Muscle of leg (tissue), 11 donors: ENCODE measurements around the gene HSPA12B. TPM values are rescaled to one million over a fixed set of nuclear protein-coding genes. Genes with fewer than 3 reads are reported as not detected.
A peak's percentile ranks its signal among the peaks of the same experiment; 100 is the strongest.

Experiments used
- DNase-seq: peaks from one replicate; pipeline ENCODE4 v3.0.0; 2013
- H3K27ac ChIP-seq: one replicate; pipeline ENCODE4 v1.5.1; 2013; ENCODE audit warnings: mild to moderate bottlenecking, low read length, control low read depth
- H3K27me3 ChIP-seq: one replicate; pipeline ENCODE4 v1.6.1; 2013; ENCODE audit warnings: low read length; ENCODE audit not compliant: control insufficient read depth, insufficient read depth
- H3K36me3 ChIP-seq: one replicate; pipeline ENCODE4 v1.6.1; 2013; ENCODE audit warnings: low read length; ENCODE audit not compliant: control insufficient read depth, insufficient read depth
- H3K4me1 ChIP-seq: one replicate; pipeline ENCODE4 v1.6.1; 2013; ENCODE audit warnings: low read length; ENCODE audit not compliant: control insufficient read depth, insufficient read depth
- H3K4me3 ChIP-seq: one replicate; pipeline ENCODE4 v1.5.1; 2013; ENCODE audit warnings: low read length, control low read depth
- H3K9me3 ChIP-seq: replicated peaks from 2 replicates; pipeline ENCODE4 v1.6.1; 2013; ENCODE audit warnings: low read depth, low read length; ENCODE audit not compliant: control insufficient read depth
- WGBS: methylation state at CpG from one replicate; pipeline ENCODE4 v1.1.5; 2013; ENCODE audit warnings: missing lambda C conversion rate; ENCODE audit not compliant: insufficient coverage; 5-methylcytosine and 5-hydroxymethylcytosine counted together
- polyA plus RNA-seq, 8 donors: library from polyadenylated mRNA; unstranded; fragments of 120-200 nt; gene quantifications; one replicate each; pipeline versions ENCODE4 v1.2.1 to v1.2.3, GENCODE V29; 2013; ENCODE audit warnings: inconsistent platforms in 1 of 8, low replicate concordance in 1 of 8; ENCODE audit not compliant: insufficient read length in 8 of 8, insufficient read depth in 1 of 8
- total RNA-seq: library from RNA; stranded (reverse); fragments of 120-200 nt; gene quantifications from one replicate; pipeline ENCODE4 v1.2.4, GENCODE V29; 2013

Gene HSPA12B
- total and polyA plus RNA-seq, 9 donors = 18.3 to 35.8 (median 28.7) TPM

DNA sequence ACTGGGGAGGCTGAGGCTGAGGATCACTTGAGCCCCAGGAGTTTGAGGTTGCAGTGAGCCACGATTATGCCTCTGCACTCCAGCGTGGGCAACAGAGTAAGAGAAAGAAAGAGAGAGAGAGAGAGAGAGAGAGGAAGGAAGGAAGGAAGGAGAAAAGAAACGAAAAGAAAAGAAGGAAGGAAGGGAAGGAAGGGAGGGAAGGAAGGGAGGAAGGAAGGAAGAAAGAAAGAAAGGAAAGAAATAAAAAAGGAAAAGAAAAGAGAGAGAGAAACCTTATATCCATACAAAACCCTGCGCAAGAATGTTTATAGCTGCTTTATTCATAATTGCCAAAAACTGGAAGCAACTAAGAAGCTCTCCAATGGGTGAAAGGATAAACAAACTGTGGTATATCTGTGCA is 8.1 kb upstream of the HSPA12B start:
- Histone ChIP-seq H3K27me3 (peaks cover 5% of the 10 kb centered on the region), H3K4me3 (no peak overlapping the region), H3K4me1 (peaks cover 12% of the 10 kb centered on the region), H3K27ac (no peak overlapping the region), H3K36me3 (no peaks in the 10 kb centered on the region), H3K9me3 (no peaks in the 10 kb centered on the region)
- DNase-seq = no peak
- 62% methylated on average over 2 of the region's 4 CpGs for WGBS

- no peak overlapping the region for H3K4me3 ChIP-seq
- H3K36me3 ChIP-seq = no peaks in the 10 kb centered on the region
- H3K9me3 ChIP-seq = no peaks in the 10 kb centered on the region
- H3K27me3 ChIP-seq = peaks cover 5% of the 10 kb centered on the region
- peaks cover 38% of the 10 kb centered on the region for H3K4me1 ChIP-seq
- H3K27ac ChIP-seq = peak overlapping the region; percentile 65
- peak; percentile 79 for DNase-seq
- 39% methylated on average over 6 of the region's 11 CpGs for WGBS
Observed at GRCh38 chr20:3727401-3728021, 5.0 kb upstream of the HSPA12B start.

- Histone ChIP-seq H3K4me1 (peaks cover 43% of the 10 kb centered on the region), H3K36me3 (no peaks in the 10 kb centered on the region), H3K4me3 (no peak overlapping the region), H3K27me3 (peaks cover 10% of the 10 kb centered on the region), H3K27ac (no peak overlapping the region), H3K9me3 (no peaks in the 10 kb centered on the region)
- 88% methylated on average over 3 of the region's 5 CpGs for WGBS
- no peak for DNase-seq
Observed at GRCh38 chr20:3728354-3728753, 4.1 kb upstream of the HSPA12B start.

DNA sequence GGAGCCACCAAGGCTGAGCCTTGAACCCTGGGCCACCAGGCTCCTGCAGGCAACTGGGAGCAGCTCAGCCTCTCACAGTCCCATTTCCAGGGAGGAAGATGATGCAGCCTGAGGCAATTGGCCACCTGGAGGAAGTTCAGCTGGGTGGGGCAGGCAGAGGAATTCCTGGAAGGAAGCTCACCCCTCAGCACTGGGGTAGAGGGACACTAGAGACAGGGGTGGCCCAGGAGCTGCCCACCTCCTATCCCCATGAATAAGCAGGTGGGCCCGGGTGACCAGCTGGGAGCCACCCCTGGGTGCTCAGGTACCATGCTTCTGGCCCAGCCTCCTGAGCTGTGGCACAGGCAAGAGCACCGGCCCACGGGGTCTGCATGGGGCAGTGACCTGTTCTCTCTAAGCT is 3.6 kb upstream of the HSPA12B start:
- Histone ChIP-seq H3K4me3 (no peak overlapping the region), H3K36me3 (no peaks in the 10 kb centered on the region), H3K27me3 (peaks cover 10% of the 10 kb centered on the region), H3K27ac (no peak overlapping the region), H3K4me1 (peaks cover 46% of the 10 kb centered on the region), H3K9me3 (no peaks in the 10 kb centered on the region)
- DNase-seq = peak; percentile 7
- 84% methylated on average over 3 of the region's 3 CpGs for WGBS

DNA sequence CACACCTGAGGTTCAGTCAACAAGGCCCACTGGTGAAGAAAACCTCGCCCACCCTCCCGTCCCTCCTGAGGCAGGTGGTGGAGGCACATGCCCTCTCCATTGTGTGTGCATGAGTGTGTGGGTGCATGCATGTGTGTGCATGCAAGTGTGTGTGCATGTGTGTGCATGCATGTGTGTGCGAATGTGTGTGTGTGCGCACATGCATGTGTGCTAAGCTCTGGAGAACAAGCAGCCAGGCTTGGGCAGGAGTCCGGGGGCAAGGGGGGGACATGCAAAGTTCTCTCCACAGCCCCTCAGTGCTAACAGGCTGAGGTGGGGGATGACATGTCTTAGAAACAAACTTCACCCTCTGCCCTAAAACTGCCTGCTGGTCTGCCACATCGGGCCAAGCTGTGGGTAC is 3.1 kb upstream of the HSPA12B start:
- WGBS = 93% methylated on average over 4 of the region's 6 CpGs
- Histone ChIP-seq H3K27ac (no peak overlapping the region), H3K36me3 (no peaks in the 10 kb centered on the region), H3K4me1 (peaks cover 51% of the 10 kb centered on the region), H3K4me3 (no peak overlapping the region), H3K27me3 (peaks cover 10% of the 10 kb centered on the region), H3K9me3 (no peaks in the 10 kb centered on the region)
- DNase-seq = no peak

DNA sequence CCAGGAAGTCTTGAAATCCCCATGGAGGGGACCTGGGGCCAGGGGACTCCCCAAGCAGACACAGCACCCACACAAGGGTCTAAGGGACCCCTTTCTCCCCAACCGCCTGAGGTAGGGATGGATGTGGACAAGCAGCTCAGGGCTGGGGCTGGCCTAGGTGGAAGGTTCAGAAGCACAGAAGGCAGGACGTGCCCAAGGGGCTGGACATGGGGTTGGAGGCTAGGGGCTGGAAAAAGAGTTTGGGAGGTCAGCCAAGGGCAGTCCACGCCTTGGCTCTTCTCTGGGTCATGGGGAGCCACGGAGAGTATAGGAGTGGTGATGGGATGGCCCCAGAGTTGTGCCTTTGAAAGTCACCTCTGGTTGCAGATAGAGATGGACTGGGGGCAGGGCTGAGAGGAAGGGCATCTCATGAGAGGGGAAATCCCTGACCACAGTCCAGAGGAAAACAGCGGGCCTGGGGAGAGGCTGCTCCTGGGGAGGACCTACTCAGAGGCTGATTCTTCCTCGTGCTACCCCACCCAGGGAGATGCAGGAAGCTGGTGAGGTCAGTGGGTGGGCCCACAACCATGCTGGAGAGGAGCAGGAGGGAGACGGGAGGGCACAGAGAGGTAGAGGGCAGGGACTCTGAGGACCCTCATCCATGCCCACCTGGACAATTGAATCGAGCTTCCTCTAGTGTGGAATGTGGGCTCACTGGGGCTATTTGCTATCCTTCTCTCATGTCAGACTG is 2.5 kb upstream of the HSPA12B start:
- Histone ChIP-seq H3K27ac (no peak overlapping the region), H3K4me3 (no peak overlapping the region), H3K36me3 (no peaks in the 10 kb centered on the region), H3K9me3 (no peaks in the 10 kb centered on the region), H3K27me3 (peaks cover 10% of the 10 kb centered on the region), H3K4me1 (peaks cover 56% of the 10 kb centered on the region)
- 76% methylated on average over 3 of the region's 8 CpGs for WGBS
- DNase-seq = peak; percentile 22

DNA sequence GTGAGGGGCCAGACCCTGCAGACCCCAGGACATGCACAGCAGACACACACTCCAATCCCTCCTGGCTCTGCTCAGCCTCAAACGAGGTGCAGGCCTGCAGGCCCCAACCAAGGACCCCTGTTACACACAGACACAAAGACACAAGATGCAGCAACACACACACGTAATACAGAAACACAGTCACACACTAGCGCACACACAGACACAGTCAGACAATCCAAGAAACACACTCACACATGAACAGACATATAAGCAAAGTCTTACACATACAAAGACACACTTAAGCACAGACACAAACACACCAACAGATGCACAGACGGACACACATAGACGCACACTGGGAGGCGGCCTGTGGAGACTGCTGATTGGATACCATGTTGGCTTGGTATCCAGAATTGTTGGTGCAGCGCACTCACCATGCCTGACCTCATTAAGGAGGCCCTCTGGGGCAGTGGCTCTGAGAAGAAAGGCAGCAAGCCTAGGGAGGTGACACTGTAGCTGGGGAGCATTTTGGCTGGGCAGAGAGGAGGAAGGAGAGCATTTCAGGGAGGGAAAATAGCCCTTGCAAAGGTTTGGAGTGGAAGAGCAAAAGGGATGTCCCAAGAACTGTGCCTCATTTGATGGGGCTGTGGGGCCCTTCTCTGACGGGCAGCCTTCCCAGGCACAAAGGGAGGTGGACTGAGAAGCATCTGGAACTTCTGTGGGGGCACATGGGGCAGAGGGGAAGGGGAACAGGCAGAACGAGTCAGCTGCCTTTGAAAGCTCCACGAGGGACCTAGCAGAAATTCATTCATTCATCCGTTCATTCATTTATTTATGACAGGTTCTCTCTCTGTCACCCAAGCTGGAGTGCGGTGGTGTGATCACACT is 1.4 kb upstream of the HSPA12B start:
- no peak overlapping the region for H3K4me3 ChIP-seq
- WGBS = 73% methylated on average over 8 of the region's 12 CpGs
- peak overlapping the region; percentile 45 for H3K27ac ChIP-seq
- no peaks in the 10 kb centered on the region for H3K9me3 ChIP-seq
- peak; percentile 16 for DNase-seq
- H3K27me3 ChIP-seq = peaks cover 10% of the 10 kb centered on the region
- peaks cover 5% of the 10 kb centered on the region for H3K36me3 ChIP-seq
- peaks cover 58% of the 10 kb centered on the region for H3K4me1 ChIP-seq

DNA sequence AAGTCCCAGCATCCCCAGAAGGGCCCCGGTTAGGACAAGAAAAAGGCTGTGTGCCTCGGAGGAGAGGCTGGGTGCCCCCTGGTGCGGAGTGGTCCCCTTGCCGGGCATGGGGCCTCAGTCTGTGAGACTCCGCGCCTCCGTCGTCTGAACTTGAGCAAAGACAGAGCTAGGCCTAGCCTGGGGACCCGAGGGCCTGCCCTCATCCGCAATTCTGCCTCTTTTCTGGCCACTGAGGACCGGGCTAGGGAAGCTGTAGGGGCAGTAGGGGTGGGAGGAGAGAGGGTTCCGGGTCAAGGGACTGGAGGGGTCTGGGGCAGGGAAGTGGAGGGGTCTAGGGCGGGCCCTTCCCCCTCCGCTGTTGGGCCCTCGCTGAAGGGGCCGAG is 550 bp upstream of the HSPA12B start:
- Histone ChIP-seq H3K36me3 (peaks cover 11% of the 10 kb centered on the region), H3K27me3 (peaks cover 10% of the 10 kb centered on the region), H3K4me1 (peaks cover 57% of the 10 kb centered on the region), H3K4me3 (peak overlapping the region; percentile 22), H3K27ac (peak overlapping the region; percentile 45), H3K9me3 (no peaks in the 10 kb centered on the region)
- DNase-seq = peak; percentile 42
- WGBS = 29% methylated on average over 12 of the region's 16 CpGs

DNA sequence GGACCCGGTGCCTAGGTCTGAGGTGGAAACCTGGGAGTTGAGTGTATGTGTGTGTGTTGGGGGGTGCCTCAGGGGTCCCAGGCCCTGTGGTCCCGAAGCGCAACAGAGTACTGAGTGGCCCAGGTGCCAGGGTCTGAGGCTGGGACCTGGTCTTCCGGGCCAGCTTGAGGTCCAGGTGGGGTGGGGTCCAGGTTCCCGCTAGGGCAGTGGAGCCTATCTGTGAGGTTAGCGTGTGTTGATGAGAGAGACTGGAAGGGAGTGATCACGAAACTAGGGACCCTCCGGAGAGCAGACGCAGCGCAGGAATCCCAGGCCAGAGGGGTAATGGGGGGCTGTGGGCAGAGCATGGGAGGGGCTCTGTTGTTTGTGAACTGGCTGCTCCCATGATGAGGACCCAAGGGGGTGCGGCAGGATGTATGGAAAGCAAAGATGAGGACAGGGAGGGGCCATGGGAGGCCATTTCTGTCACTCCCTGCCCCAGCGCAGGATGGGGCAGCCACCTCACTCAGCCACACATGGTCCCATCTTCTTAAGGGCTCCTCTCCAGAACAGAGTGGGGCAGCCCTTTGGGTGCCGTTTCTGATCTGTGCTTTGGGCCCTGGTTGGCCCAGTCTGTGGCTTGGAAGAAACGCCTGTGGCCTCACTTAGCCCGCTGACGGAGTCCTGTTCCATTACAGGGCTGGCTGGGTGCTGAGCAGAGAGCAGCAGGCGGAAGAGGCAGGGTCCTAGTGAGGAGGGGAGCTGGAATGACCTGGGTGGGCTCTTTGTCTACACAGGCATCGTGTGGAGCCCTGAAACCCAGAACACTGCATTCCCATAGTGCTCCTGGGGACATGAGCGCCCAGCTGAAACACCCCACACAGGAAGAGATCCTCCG is 872 bp downstream of the HSPA12B start:
- 38% methylated on average over 16 of the region's 20 CpGs for WGBS
- DNase-seq = peak; percentile 61

More for the DNA sequence above, 872 bp downstream of the HSPA12B start:
- peak overlapping the region; percentile 71 for H3K27ac ChIP-seq
- peaks cover 9% of the 10 kb centered on the region for H3K27me3 ChIP-seq
- no peaks in the 10 kb centered on the region for H3K9me3 ChIP-seq
- H3K4me3 ChIP-seq = peak overlapping the region; percentile 65
- peaks cover 50% of the 10 kb centered on the region for H3K4me1 ChIP-seq
- peaks cover 11% of the 10 kb centered on the region for H3K36me3 ChIP-seq
